ENCODE measurements around the gene GNA15. TPM values are rescaled to one million over a fixed set of nuclear protein-coding genes. Genes with fewer than 3 reads are reported as not detected.

The GNA15 gene
- total and polyA plus RNA-seq, 10 donors: 3.8 to 24.9 (median 12.5) TPM

- peaks cover 11 to 64% (median 49%) of the 10 kb centered on the region in 6 donors for H3K4me1 ChIP-seq
- DNase-seq: no peak
- peak overlapping the region in 1 of 8 donors; percentile 30 for H3K4me3 ChIP-seq
- peaks cover 0 to 7% (median 0%) of the 10 kb centered on the region in 8 donors for H3K9me3 ChIP-seq
- WGBS, 5 donors: 32 to 45% (median 36%) methylated on average over 6 of the region's 6 CpGs
- H3K27me3 ChIP-seq (replicated peaks in 1 of 7): peaks cover 0 to 10% (median 0%) of the 10 kb centered on the region in 7 donors
- H3K36me3 ChIP-seq: no peaks in the 10 kb centered on the region
- peak overlapping the region; percentile 33 to 90 (median 81) for H3K27ac ChIP-seq
- TF ChIP-seq CTCF (IDR thresholded peaks at IDR 0.05 in 8 of 11, conservative IDR thresholded peaks at IDR 0.05 in 3 of 11): no peak
- intact Hi-C loops (cut with DNase I; ENCODE audit: low total_unique reads): no loop called here
Measured at GRCh38 chr19:3142292-3142670, 6.4 kb downstream of the GNA15 start.

GRCh38 chr19:3142781-3143337, 7.0 kb downstream of the GNA15 start:
- Histone ChIP-seq H3K4me1 (peaks cover 11 to 61% (median 47%) of the 10 kb centered on the region in 6 donors), H3K27ac (peak overlapping the region in 6 of 8 donors; percentile 77 to 90 (median 83)), H3K4me3 (no peak overlapping the region), H3K27me3 (replicated peaks in 1 of 7) (peaks cover 0 to 7% (median 0%) of the 10 kb centered on the region in 7 donors), H3K9me3 (peaks cover 0 to 7% (median 0%) of the 10 kb centered on the region in 8 donors), H3K36me3 (no peaks in the 10 kb centered on the region)
- WGBS, 5 donors: 57 to 72% (median 63%) methylated on average over 11 of the region's 11 CpGs
- TF ChIP-seq CTCF (IDR thresholded peaks at IDR 0.05 in 8 of 11, conservative IDR thresholded peaks at IDR 0.05 in 3 of 11) (no peak), POLR2A (IDR thresholded peaks at IDR 0.05) (no peak), POLR2AphosphoS5 (IDR thresholded peaks at IDR 0.05) (no peak)
- DNase-seq: peak; percentile 24
- intact Hi-C loops (cut with DNase I; ENCODE audit: low total_unique reads): no loop called here

- peak; percentile 83 for DNase-seq
- peaks cover 0 to 14% (median 0%) of the 10 kb centered on the region in 7 donors for H3K27me3 ChIP-seq (replicated peaks in 1 of 7)
- no peaks in the 10 kb centered on the region for H3K9me3 ChIP-seq
- intact Hi-C loops (cut with DNase I; ENCODE audit: low total_unique reads): no loop called here
- peaks cover 0 to 31% (median 0%) of the 10 kb centered on the region in 6 donors for H3K36me3 ChIP-seq
- peak overlapping the region in 1 of 8 donors; percentile 14 for H3K4me3 ChIP-seq
- WGBS, 5 donors: 42 to 53% (median 48%) methylated on average over 16 to 20 of the region's 20 CpGs
- H3K4me1 ChIP-seq: peaks cover 11 to 44% (median 38%) of the 10 kb centered on the region in 6 donors
- TF ChIP-seq POLR2AphosphoS5 (IDR thresholded peaks at IDR 0.05) (peak; percentile 12 to 39 (median 16)), POLR2A (IDR thresholded peaks at IDR 0.05) (no peak)
- peak overlapping the region in 3 of 8 donors; percentile 62 to 79 (median 64) for H3K27ac ChIP-seq
Measured at GRCh38 chr19:3145909-3146676, 10.3 kb downstream of the GNA15 start.

GRCh38 chr19:3146677-3147100, 10.9 kb downstream of the GNA15 start:
- no peak for TF ChIP-seq POLR2AphosphoS5 (IDR thresholded peaks at IDR 0.05)
- peak; percentile 56 to 91 (median 84) for TF ChIP-seq CTCF (IDR thresholded peaks at IDR 0.05 in 8 of 11, conservative IDR thresholded peaks at IDR 0.05 in 3 of 11)
- DNase-seq: peak; percentile 90
- Histone ChIP-seq H3K9me3 (no peaks in the 10 kb centered on the region), H3K27ac (peak overlapping the region in 3 of 8 donors; percentile 62 to 79 (median 64)), H3K27me3 (replicated peaks in 1 of 7) (peaks cover 0 to 14% (median 0%) of the 10 kb centered on the region in 7 donors), H3K36me3 (peaks cover 0 to 37% (median 0%) of the 10 kb centered on the region in 6 donors), H3K4me3 (no peak overlapping the region), H3K4me1 (peaks cover 5 to 38% (median 32%) of the 10 kb centered on the region in 6 donors)
- intact Hi-C loops (cut with DNase I; ENCODE audit: low total_unique reads): no loop called here
- WGBS, 5 donors: 58 to 79% (median 62%) methylated on average over 5 of the region's 5 CpGs

Measured in spleen (tissue), 11 donors.